Keratinocyte (primary cell): ENCODE results near the gene NAP1L4. TPM values are rescaled to one million over a fixed set of nuclear protein-coding genes. Genes with fewer than 3 reads are reported as not detected.

ENCODE experiments used
- DNase-seq: peaks from one replicate; pipeline ENCODE4 v3.0.0-alpha.2; 2011; ENCODE audit warnings: low read depth, missing footprints, low spot score
- FAIRE-seq: peaks from 2 replicates; lab custom pipeline; 2011; peaks lifted over from hg19 to GRCh38; lab: Jason Lieb, UNC
- H2AFZ ChIP-seq: 2 replicates; pipeline ENCODE4 v1.6.0; 2012; ENCODE audit warnings: low read length, control low read depth, inconsistent platforms; ENCODE audit not compliant: control insufficient read depth
- H3K27ac ChIP-seq: 2 replicates; pipeline ENCODE4 v1.5.1; 2011; ENCODE audit warnings: low read length; ENCODE audit not compliant: control insufficient read depth, insufficient read depth
- H3K27me3 ChIP-seq: 3 replicates; pipeline ENCODE4 v1.6.0; 2011; ENCODE audit warnings: low read length; ENCODE audit not compliant: control insufficient read depth, insufficient read depth; ENCODE audit errors: extremely low read depth
- H3K36me3 ChIP-seq, 2 experiments: 2 replicates in 1 of 2; 3 replicates in 1 of 2; pipeline ENCODE4 v1.5.1; 2011; ENCODE audit warnings: low read length in 2 of 2, mild to moderate bottlenecking in 1 of 2; ENCODE audit not compliant: control insufficient read depth in 2 of 2, insufficient read depth in 2 of 2; ENCODE audit errors: extremely low read depth in 1 of 2
- H3K4me1 ChIP-seq: 3 replicates; pipeline ENCODE4 v1.5.1; 2011; ENCODE audit warnings: low read length; ENCODE audit not compliant: control insufficient read depth, insufficient read depth; ENCODE audit errors: extremely low read depth
- H3K4me2 ChIP-seq: 3 replicates; pipeline ENCODE4 v1.6.0; 2011; ENCODE audit warnings: low read depth, low read length; ENCODE audit not compliant: control insufficient read depth, insufficient read depth; ENCODE audit errors: extremely low read depth
- H3K4me3 ChIP-seq, 3 experiments: fragments of 200-600 bp in 1 of 3; sonication (generic) in 1 of 3; 2 replicates in 2 of 3; 3 replicates in 1 of 3; pipeline ENCODE4 v1.5.1; 2011 to 2016; ENCODE audit warnings: low read length in 3 of 3, mild to moderate bottlenecking in 3 of 3, control low read depth in 2 of 3, inconsistent platforms in 1 of 3, low read depth in 1 of 3, mixed read lengths in 1 of 3, mixed run types in 1 of 3, moderate library complexity in 1 of 3; ENCODE audit not compliant: control insufficient read depth in 2 of 3, insufficient read depth in 2 of 3; ENCODE audit errors: extremely low read depth in 1 of 3
- H3K79me2 ChIP-seq: 2 replicates; pipeline ENCODE4 v1.6.0; 2012; ENCODE audit warnings: low read length; ENCODE audit not compliant: control insufficient read depth, insufficient read depth
- H3K9ac ChIP-seq: 3 replicates; pipeline ENCODE4 v1.6.0; 2011; ENCODE audit warnings: low read length; ENCODE audit not compliant: control insufficient read depth, insufficient read depth; ENCODE audit errors: extremely low read depth
- H3K9me1 ChIP-seq: 3 replicates; pipeline ENCODE4 v1.6.0; 2011; ENCODE audit warnings: low read length; ENCODE audit not compliant: control insufficient read depth, insufficient read depth; ENCODE audit errors: extremely low read depth
- H3K9me3 ChIP-seq: 2 replicates; pipeline ENCODE4 v1.5.1; 2012; ENCODE audit warnings: low read depth, low read length; ENCODE audit not compliant: control insufficient read depth
- H4K20me1 ChIP-seq: 3 replicates; pipeline ENCODE4 v1.6.0; 2011; ENCODE audit warnings: low read length; ENCODE audit not compliant: control insufficient read depth, insufficient read depth; ENCODE audit errors: extremely low read depth
- CTCF ChIP-seq, 3 experiments: IDR thresholded peaks in 1 of 3; conservative IDR thresholded peaks in 1 of 3; optimal IDR thresholded peaks in 1 of 3; 2 replicates in 2 of 3; 3 replicates in 1 of 3; pipeline versions ENCODE3 to v1.5.1; 2011; ENCODE audit warnings: low read length in 3 of 3, mild to moderate bottlenecking in 3 of 3, moderate library complexity in 2 of 3, control low read depth in 1 of 3, inconsistent platforms in 1 of 3; ENCODE audit not compliant: insufficient read depth in 2 of 3; ENCODE audit errors: extremely low read depth in 1 of 3
- EZH2 ChIP-seq: IDR thresholded peaks from one replicate; pipeline ENCODE4 v1.6.1; 2012; ENCODE audit warnings: inconsistent platforms, mild to moderate bottlenecking, low read length, moderate library complexity
- dilution Hi-C: fragments of 300-500 bp; cut with MboI; formaldehyde crosslinking; loops from one replicate; pipeline ENCODE4 v1.7.0; 2020; ENCODE audit warnings: low sequenced_read_pairs; ENCODE audit not compliant: extremely low pct_ligation_motif_present
- polyA plus RNA-seq, 5 experiments: library from polyadenylated mRNA; depleted of rRNA in 3 of 5; stranded (reverse) in 3 of 5; stranded (forward) in 1 of 5; unstranded in 1 of 5; fragments of >200 nt; gene quantifications; 1 replicate in 1 of 5; 2 replicates in 3 of 5; 3 replicates in 1 of 5; pipeline versions ENCODE4 v1.2.1 to v1.2.3, GENCODE V29; 2011 to 2012; ENCODE audit warnings: missing spikeins in 2 of 5, low read depth in 1 of 5, low replicate concordance in 1 of 5

Gene NAP1L4
- polyA plus RNA-seq, 1 donor (not counting 4 experiments of a cell fraction or from before 2014, with no cell fraction given), result 136 TPM

GRCh38 chr11:2921261-2921660, 70.9 kb downstream of the NAP1L4 start:
- Histone ChIP-seq H3K4me3 (no peak overlapping the region), H3K27ac (no peak overlapping the region), H3K36me3 (no peaks in the 10 kb centered on the region), H3K27me3 (no peaks in the 10 kb centered on the region), H3K4me1 (no peaks in the 10 kb centered on the region), H2AFZ (no peak overlapping the region), H3K9ac (no peak overlapping the region), H3K4me2 (no peak overlapping the region), H3K9me3 (no peaks in the 10 kb centered on the region), H3K79me2 (no peaks in the 10 kb centered on the region), H4K20me1 (no peaks in the 10 kb centered on the region), H3K9me1 (no peaks in the 10 kb centered on the region)
- TF ChIP-seq CTCF (optimal IDR thresholded peaks at IDR 0.05 in 1 of 3, IDR thresholded peaks at IDR 0.05 in 1 of 3, conservative IDR thresholded peaks at IDR 0.05 in 1 of 3; ENCODE audit: extremely low read depth in 1 of 3, insufficient read depth in 2 of 3, low read length in 3 of 3), result no peak
- TF ChIP-seq EZH2, result no peak
- DNase-seq (no peak), FAIRE-seq (no peak)
- dilution Hi-C loops, result no loop called here

GRCh38 chr11:2920343-2920742, 71.8 kb downstream of the NAP1L4 start:
- no peaks in the 10 kb centered on the region for H3K27me3 ChIP-seq
- no peak overlapping the region for H3K9ac ChIP-seq
- TF ChIP-seq CTCF (optimal IDR thresholded peaks at IDR 0.05 in 1 of 3, IDR thresholded peaks at IDR 0.05 in 1 of 3, conservative IDR thresholded peaks at IDR 0.05 in 1 of 3; ENCODE audit: extremely low read depth in 1 of 3, insufficient read depth in 2 of 3, low read length in 3 of 3) (no peak), EZH2 (no peak)
- DNase-seq (no peak), FAIRE-seq (no peak)
- H3K79me2 ChIP-seq, result no peaks in the 10 kb centered on the region
- H3K27ac ChIP-seq, result no peak overlapping the region
- dilution Hi-C loops, result no loop called here
- H2AFZ ChIP-seq, result no peak overlapping the region
- no peak overlapping the region for H3K4me3 ChIP-seq
- no peaks in the 10 kb centered on the region for H3K9me1 ChIP-seq
- no peaks in the 10 kb centered on the region for H3K9me3 ChIP-seq
- H3K4me2 ChIP-seq, result no peak overlapping the region
- no peaks in the 10 kb centered on the region for H3K36me3 ChIP-seq
- H3K4me1 ChIP-seq, result no peaks in the 10 kb centered on the region
- no peaks in the 10 kb centered on the region for H4K20me1 ChIP-seq
